CD14-positive monocyte (primary cell): Measurements from ENCODE around the gene ATXN3. TPM values are rescaled to one million over a fixed set of nuclear protein-coding genes. Genes with fewer than 3 reads are reported as not detected.

ENCODE experiments used
- DNase-seq, 3 donors: peaks; one replicate each; pipeline ENCODE4 v3.0.0-alpha.2; 2011 to 2022
- H2AFZ ChIP-seq: 2 replicates; pipeline ENCODE4 v1.6.0; 2012; ENCODE audit warnings: mild to moderate bottlenecking, low read depth, low read length, inconsistent platforms; ENCODE audit not compliant: insufficient read depth, poor library complexity, severe bottlenecking
- H3K27ac ChIP-seq, 2 donors: 1 replicate in 1 of 2; 2 replicates in 1 of 2; pipeline ENCODE4 v1.5.1; 2012 to 2013; ENCODE audit warnings: low read length in 2 of 2, control low read depth in 1 of 2, inconsistent platforms in 1 of 2, low read depth in 1 of 2, mild to moderate bottlenecking in 1 of 2
- H3K27me3 ChIP-seq, 2 donors: one replicate each; pipeline versions ENCODE4 v1.6.0 to v1.6.1; 2011 to 2013; ENCODE audit warnings: low read length in 2 of 2; ENCODE audit not compliant: control insufficient read depth in 2 of 2, insufficient read depth in 2 of 2
- H3K36me3 ChIP-seq, 2 donors: replicated peaks in 1 of 2; 1 replicate in 1 of 2; 2 replicates in 1 of 2; pipeline versions ENCODE4 v1.5.1 to v1.6.1; 2012 to 2013; ENCODE audit warnings: low read length in 2 of 2, control low read depth in 1 of 2, inconsistent platforms in 1 of 2, mild to moderate bottlenecking in 1 of 2; ENCODE audit not compliant: insufficient read depth in 2 of 2, control insufficient read depth in 1 of 2
- H3K4me1 ChIP-seq, 2 donors: 1 replicate in 1 of 2; 2 replicates in 1 of 2; pipeline versions ENCODE4 v1.5.1 to v1.6.1; 2012 to 2013; ENCODE audit warnings: low read length in 2 of 2, control low read depth in 1 of 2, inconsistent platforms in 1 of 2, mild to moderate bottlenecking in 1 of 2, moderate library complexity in 1 of 2; ENCODE audit not compliant: insufficient read depth in 2 of 2, control insufficient read depth in 1 of 2
- H3K4me2 ChIP-seq: replicated peaks from 2 replicates; pipeline ENCODE3; 2012; ENCODE audit warnings: low read length, moderate library complexity, mild to moderate bottlenecking; ENCODE audit not compliant: poor library complexity, severe bottlenecking; ENCODE audit errors: extremely low read depth
- H3K4me3 ChIP-seq, 3 experiments: fragments of 200-600 bp in 1 of 3; sonication (generic) in 1 of 3; replicated peaks in 1 of 3; 1 replicate in 2 of 3; 2 replicates in 1 of 3; pipeline ENCODE4 v1.5.1; 2011 to 2013; ENCODE audit warnings: low read length in 3 of 3, mild to moderate bottlenecking in 3 of 3, control low read depth in 2 of 3, low read depth in 2 of 3, inconsistent platforms in 1 of 3, moderate library complexity in 1 of 3
- H3K79me2 ChIP-seq: 2 replicates; pipeline ENCODE4 v1.6.0; 2012; ENCODE audit warnings: mild to moderate bottlenecking, control low read depth, inconsistent platforms, low read length, moderate library complexity; ENCODE audit not compliant: insufficient read depth
- H3K9ac ChIP-seq: 2 replicates; pipeline ENCODE4 v1.6.0; 2017; ENCODE audit warnings: low read length, mild to moderate bottlenecking; ENCODE audit not compliant: insufficient read depth, poor library complexity, severe bottlenecking
- H3K9me3 ChIP-seq, 2 donors: replicated peaks in 1 of 2; 1 replicate in 1 of 2; 2 replicates in 1 of 2; pipeline versions ENCODE4 v1.5.1 to v1.6.1; 2012 to 2013; ENCODE audit warnings: low read length in 2 of 2, control low read depth in 1 of 2; ENCODE audit not compliant: control insufficient read depth in 1 of 2, insufficient read depth in 1 of 2
- H4K20me1 ChIP-seq: 2 replicates; pipeline ENCODE4 v1.6.0; 2012; ENCODE audit warnings: mild to moderate bottlenecking, low read length, control low read depth, moderate library complexity; ENCODE audit not compliant: insufficient read depth
- H3K27ac Mint-ChIP-seq, 7 donors: one replicate each; pipeline ENCODE4 v1.8.0; 2020; ENCODE audit warnings: mild to moderate bottlenecking in 7 of 7, mixed read lengths in 7 of 7, moderate library complexity in 6 of 7, inconsistent platforms in 2 of 7
- H3K27me3 Mint-ChIP-seq, 3 donors: one replicate each; pipeline ENCODE4 v1.8.0; 2021 to 2022; ENCODE audit warnings: low read depth in 3 of 3, mild to moderate bottlenecking in 3 of 3, mixed read lengths in 3 of 3, moderate library complexity in 3 of 3, inconsistent platforms in 1 of 3
- H3K36me3 Mint-ChIP-seq, 2 donors: one replicate each; pipeline ENCODE4 v1.8.0; 2020; ENCODE audit warnings: mixed read lengths in 2 of 2, inconsistent platforms in 1 of 2, mild to moderate bottlenecking in 1 of 2
- H3K4me1 Mint-ChIP-seq: one replicate; pipeline ENCODE4 v1.8.0; 2020; ENCODE audit warnings: mild to moderate bottlenecking, mixed read lengths
- H3K4me3 Mint-ChIP-seq, 2 donors: one replicate each; pipeline ENCODE4 v1.8.0; 2020; ENCODE audit warnings: mild to moderate bottlenecking in 2 of 2, mixed read lengths in 2 of 2, moderate library complexity in 1 of 2
- H3K9me3 Mint-ChIP-seq, 7 donors: one replicate each; pipeline ENCODE4 v1.8.0; 2020 to 2022; ENCODE audit warnings: mixed read lengths in 7 of 7, mild to moderate bottlenecking in 6 of 7, moderate library complexity in 6 of 7, inconsistent platforms in 2 of 7
- CTCF ChIP-seq: fragments of 200-600 bp; IDR thresholded peaks from one replicate; pipeline ENCODE4 v1.8.0; 2022; ENCODE audit warnings: antibody characterized with exemption, mild to moderate bottlenecking
- WGBS: methylation state at CpG from one replicate; pipeline ENCODE4 v1.1.5; 2013; ENCODE audit warnings: missing lambda C conversion rate; ENCODE audit not compliant: insufficient coverage; 5-methylcytosine and 5-hydroxymethylcytosine counted together
- intact Hi-C, 2 donors: fragments of 100-400 bp; cut with micrococcal nuclease; formaldehyde crosslinking; loops; one replicate each; pipeline versions ENCODE4 v1.15.0 to v1.15.1; 2023
- polyA minus RNA-seq: library from RNA; depleted of rRNA, polyadenylated mRNA; stranded (reverse); fragments of >200 nt; gene quantifications from 2 replicates; pipeline ENCODE4 v1.2.3, GENCODE V29; 2012
- polyA plus RNA-seq, 3 donors: library from polyadenylated mRNA; depleted of rRNA in 1 of 3; unstranded in 2 of 3; stranded (reverse) in 1 of 3; fragments of 300-500 nt in 2 of 3; fragments of >200 nt in 1 of 3; fragmentation: Illumina TruSeq in 2 of 3; gene quantifications; 1 replicate in 2 of 3; 2 replicates in 1 of 3; pipeline ENCODE4 v1.2.3, GENCODE V29; 2012 to 2021
- total RNA-seq, 12 experiments: library from RNA in 1 of 12; stranded (reverse) in 1 of 12; fragments of 120-200 nt in 1 of 12; gene quantifications; one replicate each; pipeline ENCODE4 v1.2.4 and lab custom pipeline; 2013 to 2026; ENCODE audit warnings: mixed read lengths in 6 of 12, inconsistent platforms in 1 of 12

Gene ATXN3
- 52.8 TPM for total RNA-seq (2013)
- polyA plus RNA-seq, result 10 to 100 TPM; 17.7 to 24.0 (median 18.5) TPM
- 14.5 and 40.4 TPM in 2 replicates for polyA minus RNA-seq
- total RNA-seq (lab: John Stamatoyannopoulos, UW), result 22.1 to 75.3 (median 62.7) reads per million in 11 experiments

GRCh38 chr14:92106143-92106926 lies at the start of gene ATXN3:
ATXN3 (minus strand) TSS chr14:92106582; CDS start chr14:92106552, 30 bp downstream.
- peaks cover 0 to 4% of the 10 kb centered on the region in 2 donors for H3K36me3 Mint-ChIP-seq
- peak within 1 kb of the TSS; percentile 100 for H3K4me3 Mint-ChIP-seq
- H3K27ac Mint-ChIP-seq, result peak within 1 kb of the TSS; percentile 97 to 100 (median 99)
- H4K20me1 ChIP-seq, result peaks cover 36% of the 10 kb centered on the region
- TF ChIP-seq CTCF, result peak; percentile 76
- peaks cover 0 to 3% (median 0%) of the 10 kb centered on the region in 3 donors for H3K27me3 Mint-ChIP-seq
- peaks cover 15 to 26% of the 10 kb centered on the region in 2 donors for H3K4me1 ChIP-seq
- peak within 1 kb of the TSS; percentile 83 for H3K9ac ChIP-seq
- H3K79me2 ChIP-seq, result peaks cover 43% of the 10 kb centered on the region
- H3K4me3 ChIP-seq, result peak within 1 kb of the TSS; percentile 75 to 99 (median 96)
- no peaks in the 10 kb centered on the region for H3K9me3 ChIP-seq
- H3K4me1 Mint-ChIP-seq, result peaks cover 32% of the 10 kb centered on the region
- WGBS, result under 1% methylated on average over 37 of the region's 66 CpGs
- H3K27me3 ChIP-seq, result no peaks in the 10 kb centered on the region
- peak; percentile 98 for DNase-seq
- peak within 1 kb of the TSS; percentile 85 to 95 for H3K27ac ChIP-seq
- H3K4me2 ChIP-seq, result peak within 1 kb of the TSS; percentile 84
- peaks cover 0 to 2% (median 0%) of the 10 kb centered on the region in 7 donors for H3K9me3 Mint-ChIP-seq
- no peaks in the 10 kb centered on the region for H3K36me3 ChIP-seq
- intact Hi-C loops, result loop anchor here (2.0 to 5.0 kb wide), 2 partner anchors 64 to 66 kb away; partner anchors contain the start of gene TRIP11 (in 2 of the 2)
- H2AFZ ChIP-seq, result peak within 1 kb of the TSS; percentile 82

- H3K27ac Mint-ChIP-seq, result peak overlapping the region in 2 of 7 donors; percentile 7 to 43
- Histone ChIP-seq H3K27me3 (no peaks in the 10 kb centered on the region), H3K79me2 (no peaks in the 10 kb centered on the region), H3K4me2 (no peak overlapping the region), H2AFZ (no peak overlapping the region), H3K4me1 (no peaks in the 10 kb centered on the region), H4K20me1 (no peaks in the 10 kb centered on the region), H3K36me3 (peaks cover 65 to 91% of the 10 kb centered on the region in 2 donors), H3K27ac (no peak overlapping the region), H3K4me3 (no peak overlapping the region), H3K9me3 (no peaks in the 10 kb centered on the region), H3K9ac (no peak overlapping the region)
- no peaks in the 10 kb centered on the region for H3K9me3 Mint-ChIP-seq
- intact Hi-C loops, result no loop called here
- DNase-seq, result no peak
- WGBS, result no CpG with 5 or more reads among the region's 3 CpGs
- peaks cover 67 to 86% of the 10 kb centered on the region in 2 donors for H3K36me3 Mint-ChIP-seq
- H3K4me1 Mint-ChIP-seq, result no peaks in the 10 kb centered on the region
- peaks cover 0 to 1% (median 0%) of the 10 kb centered on the region in 3 donors for H3K27me3 Mint-ChIP-seq
- TF ChIP-seq CTCF, result no peak
- no peak overlapping the region for H3K4me3 Mint-ChIP-seq
Observed at GRCh38 chr14:92154283-92154942, 48.0 kb upstream of the ATXN3 start.
